Cardiac fibroblast (primary cell): ENCODE measurements around the gene SGCG.

Experiments
- DNase-seq, 2 donors: peaks; one replicate each; pipeline versions ENCODE4 v3.0.0 to v3.0.0-alpha.2; 2010; ENCODE audit warnings: low read depth in 2 of 2
- H3K4me3 ChIP-seq, 2 donors: replicated peaks in 1 of 2; 1 replicate in 1 of 2; 2 replicates in 1 of 2; pipeline ENCODE4 v1.5.1; 2011; ENCODE audit warnings: low read depth in 2 of 2, low read length in 2 of 2, mild to moderate bottlenecking in 2 of 2, moderate library complexity in 1 of 2
- TF ChIP-seq, protein P1 (sequence below): IDR thresholded peaks from one replicate; pipeline ENCODE4 v1.5.1; 2011; ENCODE audit warnings: low read depth, mild to moderate bottlenecking, low read length, inconsistent platforms

The SGCG gene

DNA sequence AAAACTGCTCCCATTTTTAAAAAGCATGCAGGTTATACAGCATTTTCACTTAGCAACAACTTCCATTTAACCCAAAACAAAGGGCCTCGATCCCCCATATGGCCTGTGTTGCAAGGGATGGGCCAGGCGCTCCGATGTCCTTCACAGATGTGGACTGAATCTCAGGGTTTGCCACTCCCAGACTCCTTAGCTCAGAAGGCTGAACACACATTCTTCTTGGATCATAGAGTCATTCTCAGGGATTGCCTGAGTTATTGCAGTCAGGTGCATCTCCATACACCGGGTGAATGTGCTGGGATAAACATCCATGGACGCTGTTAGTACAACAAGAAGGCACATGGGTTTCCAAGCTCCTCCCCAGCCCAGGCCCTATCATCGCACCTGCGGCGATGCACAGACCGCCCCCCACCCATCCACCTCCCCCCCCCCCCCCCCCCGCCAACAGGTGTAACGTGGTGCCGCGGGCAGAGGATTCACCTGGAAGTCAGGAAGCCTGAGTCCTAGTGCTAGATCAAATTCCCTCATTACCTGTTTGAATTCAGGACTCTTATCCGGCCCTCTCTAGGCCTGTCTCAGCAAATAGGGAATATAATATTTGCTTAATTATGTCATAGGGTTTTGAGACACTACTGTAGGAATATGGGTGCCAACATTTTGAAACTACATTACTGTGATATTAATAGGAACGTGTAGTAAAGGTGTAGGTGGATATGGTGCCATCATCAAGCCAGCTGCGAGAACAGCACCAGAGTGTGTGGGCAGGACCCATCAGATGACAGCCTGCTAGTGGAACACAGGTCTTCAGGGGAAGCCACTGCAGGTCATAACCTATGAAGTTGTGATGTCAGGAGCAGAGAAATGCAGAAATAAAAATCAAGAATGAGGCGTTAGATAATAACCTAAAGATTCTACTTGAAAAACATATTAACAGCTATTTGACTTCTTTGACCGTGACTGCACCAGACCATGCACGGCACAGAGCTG lies 141.9 kb downstream of the SGCG start:
- no peak for DNase-seq
- H3K4me3 ChIP-seq = no peak overlapping the region
- TF ChIP-seq, protein P1, sequence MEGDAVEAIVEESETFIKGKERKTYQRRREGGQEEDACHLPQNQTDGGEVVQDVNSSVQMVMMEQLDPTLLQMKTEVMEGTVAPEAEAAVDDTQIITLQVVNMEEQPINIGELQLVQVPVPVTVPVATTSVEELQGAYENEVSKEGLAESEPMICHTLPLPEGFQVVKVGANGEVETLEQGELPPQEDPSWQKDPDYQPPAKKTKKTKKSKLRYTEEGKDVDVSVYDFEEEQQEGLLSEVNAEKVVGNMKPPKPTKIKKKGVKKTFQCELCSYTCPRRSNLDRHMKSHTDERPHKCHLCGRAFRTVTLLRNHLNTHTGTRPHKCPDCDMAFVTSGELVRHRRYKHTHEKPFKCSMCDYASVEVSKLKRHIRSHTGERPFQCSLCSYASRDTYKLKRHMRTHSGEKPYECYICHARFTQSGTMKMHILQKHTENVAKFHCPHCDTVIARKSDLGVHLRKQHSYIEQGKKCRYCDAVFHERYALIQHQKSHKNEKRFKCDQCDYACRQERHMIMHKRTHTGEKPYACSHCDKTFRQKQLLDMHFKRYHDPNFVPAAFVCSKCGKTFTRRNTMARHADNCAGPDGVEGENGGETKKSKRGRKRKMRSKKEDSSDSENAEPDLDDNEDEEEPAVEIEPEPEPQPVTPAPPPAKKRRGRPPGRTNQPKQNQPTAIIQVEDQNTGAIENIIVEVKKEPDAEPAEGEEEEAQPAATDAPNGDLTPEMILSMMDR = no peak

DNA sequence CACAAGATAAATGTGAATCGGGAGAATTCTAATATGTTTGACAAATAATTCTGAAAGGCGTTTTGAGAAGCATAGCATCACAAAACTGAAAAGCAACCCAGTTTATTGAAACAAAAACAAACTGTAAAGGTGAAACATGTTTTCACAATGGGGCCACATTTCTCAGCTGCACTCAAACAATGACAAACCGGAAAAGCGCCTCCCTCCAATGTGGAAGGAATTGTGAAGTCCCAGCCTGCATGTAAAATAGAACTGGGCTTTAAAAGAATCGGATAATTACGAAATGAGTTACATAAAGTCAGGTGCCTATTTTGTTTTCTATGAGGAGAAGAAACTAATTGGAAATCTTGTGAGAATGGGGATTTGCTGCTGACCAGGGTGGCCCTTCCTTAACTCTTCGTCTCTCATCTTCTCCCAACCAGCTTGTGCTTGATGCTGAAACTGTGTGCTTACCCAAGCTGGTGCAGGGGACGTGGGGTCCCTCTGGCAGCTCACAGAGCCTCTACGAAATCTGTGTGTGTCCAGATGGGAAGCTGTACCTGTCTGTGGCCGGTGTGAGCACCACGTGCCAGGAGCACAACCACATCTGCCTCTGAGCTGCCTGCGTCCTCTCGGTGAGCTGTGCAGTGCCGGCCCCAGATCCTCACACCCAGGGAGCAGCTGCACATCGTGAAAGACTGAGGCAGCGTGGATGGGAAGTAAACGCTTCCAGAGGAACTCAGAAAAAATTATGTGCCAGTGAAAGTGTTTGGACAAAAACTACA lies 143.3 kb downstream of the SGCG start:
- H3K4me3 ChIP-seq = no peak overlapping the region
- peak in 1 of 2 donors; percentile 66 for DNase-seq
- TF ChIP-seq, protein P1 = no peak

DNA sequence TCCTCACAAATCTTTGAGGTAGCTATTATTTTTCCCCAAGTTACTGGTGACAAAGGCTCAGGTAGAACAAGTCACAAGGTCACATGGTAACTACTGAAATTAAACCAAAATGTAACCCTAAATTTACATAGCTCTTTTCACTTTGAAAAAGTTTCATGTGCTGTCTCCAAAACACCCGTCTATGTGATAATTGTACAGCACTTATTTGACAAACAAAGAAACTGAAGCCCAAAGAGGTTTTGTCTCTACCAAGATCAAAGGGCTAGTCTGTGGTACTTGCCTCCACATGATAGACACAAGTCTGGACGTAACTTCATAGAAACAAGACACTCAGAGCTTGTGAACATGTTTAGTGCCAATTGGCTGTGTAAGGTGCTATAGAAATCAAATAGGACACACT lies 144.4 kb downstream of the SGCG start:
- H3K4me3 ChIP-seq = no peak overlapping the region
- TF ChIP-seq, protein P1 = no peak
- no peak for DNase-seq

DNA sequence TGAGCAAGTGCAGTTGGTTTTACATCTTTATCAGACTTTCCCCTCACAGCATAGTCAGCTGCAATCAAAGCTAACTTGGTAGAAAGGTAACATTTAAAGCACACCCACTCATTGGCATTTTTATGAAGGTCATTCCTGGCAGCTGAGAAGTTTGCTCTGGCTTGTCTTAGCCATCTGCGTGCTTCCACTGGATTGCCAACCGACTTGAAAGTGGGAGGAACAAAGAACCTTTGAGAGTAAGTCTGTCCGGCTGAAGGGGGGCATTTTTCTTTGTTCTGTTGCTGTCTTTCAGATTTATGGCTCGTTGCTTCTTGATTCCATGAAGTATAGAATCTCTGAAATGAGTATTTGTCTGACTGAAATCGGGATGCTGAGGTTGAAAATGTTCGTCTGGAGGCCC lies 149.6 kb downstream of the SGCG start:
- no peak for DNase-seq
- H3K4me3 ChIP-seq = no peak overlapping the region
- TF ChIP-seq, protein P1 = no peak

DNA sequence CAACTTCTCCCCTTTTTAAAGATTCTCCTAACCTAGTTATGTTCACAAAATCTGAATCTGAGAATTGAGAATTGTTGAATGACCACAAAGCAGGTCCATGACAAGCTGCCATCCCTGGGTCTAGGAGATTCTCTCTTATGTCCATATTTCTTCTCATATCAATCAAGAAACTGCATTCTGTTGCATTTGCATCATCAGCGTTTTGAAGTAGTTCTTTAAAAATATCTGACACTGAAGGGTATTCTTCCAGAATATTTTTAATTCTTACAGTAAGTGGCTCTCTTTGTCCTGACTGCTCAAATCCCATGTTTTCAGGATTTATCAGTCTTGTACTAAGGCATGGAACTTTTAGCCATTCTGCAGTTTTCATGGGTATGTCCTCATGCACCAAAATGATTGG lies 158.4 kb downstream of the SGCG start:
- DNase-seq = no peak
- TF ChIP-seq, protein P1 = no peak
- no peak overlapping the region for H3K4me3 ChIP-seq

DNA sequence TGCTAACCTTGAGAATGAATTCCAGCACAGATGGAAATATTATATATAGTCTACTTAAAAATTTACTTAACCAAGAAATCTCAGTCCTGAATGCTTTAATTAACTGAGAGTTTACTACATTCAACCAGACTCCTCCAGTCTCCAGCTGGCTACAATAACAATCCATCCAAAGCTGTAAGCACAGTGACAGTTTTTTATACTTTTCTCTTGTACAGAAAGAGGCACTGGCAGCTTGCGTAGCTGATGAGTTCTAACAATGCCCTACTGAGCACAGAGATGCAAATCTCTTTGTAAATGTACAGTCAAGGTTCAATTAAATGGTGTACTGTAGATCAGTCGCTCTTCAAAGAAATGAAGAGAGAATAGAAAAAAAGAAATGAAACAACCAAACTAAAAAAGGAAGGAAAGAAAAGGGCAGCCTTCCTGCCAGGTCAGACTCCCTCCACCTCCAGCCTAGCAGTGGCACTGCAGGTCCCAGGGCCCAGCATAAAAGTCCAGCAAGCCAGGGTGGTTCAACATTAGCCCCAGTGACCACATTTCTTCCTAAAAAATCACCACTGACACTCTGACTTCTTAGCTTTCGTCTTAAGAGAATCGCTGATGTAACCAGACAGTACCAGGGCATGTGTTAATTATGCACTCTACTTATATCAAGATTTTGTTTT lies 164.3 kb downstream of the SGCG start:
- TF ChIP-seq, protein P1 = no peak
- no peak for DNase-seq
- no peak overlapping the region for H3K4me3 ChIP-seq
